ENCODE data around the gene WDR19.

WDR19 gene

DNA sequence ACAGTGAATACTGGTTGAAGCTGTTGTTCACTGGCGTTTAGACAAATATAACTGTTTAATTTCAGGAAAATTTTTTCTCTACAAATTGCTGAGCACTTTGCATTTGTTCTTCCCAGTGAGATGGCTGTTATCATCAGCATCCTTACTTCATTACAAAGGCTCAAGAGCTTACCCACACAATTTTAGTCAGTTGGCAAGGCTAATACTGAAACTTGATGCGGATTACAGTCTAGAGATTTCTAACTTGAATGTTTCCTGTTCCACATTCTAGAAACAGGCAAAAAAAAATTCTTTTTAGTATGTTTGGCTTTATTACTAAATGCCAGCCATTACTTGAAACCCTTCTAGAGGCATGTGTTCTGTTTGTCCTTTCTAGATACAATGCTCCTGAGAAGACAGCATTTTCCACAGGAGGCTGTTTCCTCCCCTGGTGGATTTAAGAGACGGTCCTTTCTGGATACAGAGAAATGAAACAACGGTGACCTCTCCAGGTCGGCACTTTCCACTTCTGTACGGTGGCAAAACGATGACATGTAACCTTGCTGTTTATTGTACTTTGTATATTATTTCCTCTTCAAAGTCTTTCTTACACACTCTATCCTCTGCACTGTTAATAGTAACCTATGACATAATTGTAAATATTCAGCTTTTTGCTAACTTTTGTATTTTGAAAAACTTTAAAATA, 102.9 kb downstream of the WDR19 start:
- Histone ChIP-seq H3K36me3 (replicated peaks in 1 of 2; ENCODE audit: control insufficient read depth in 2 of 2, insufficient read depth in 2 of 2, low read length in 2 of 2) (peaks cover 23 to 78% of the 10 kb centered on the region in 2 donors), H2BK120ac (ENCODE audit: low read depth, low read length) (no peak overlapping the region), H3K4me2 (ENCODE audit: insufficient read depth, low read length, poor library complexity, severe bottlenecking) (no peak overlapping the region), H2BK15ac (ENCODE audit: low read length) (no peak overlapping the region), H3K23ac (ENCODE audit: low read depth, low read length, poor library complexity) (no peak overlapping the region), H3K4me3 (ENCODE audit: low read length in 2 of 2) (no peak overlapping the region), H3K9me3 (replicated peaks in 1 of 2; ENCODE audit: control insufficient read depth in 2 of 2, insufficient read depth in 1 of 2, low read depth in 1 of 2, low read length in 2 of 2) (no peaks in the 10 kb centered on the region), H2AFZ (ENCODE audit: low read length) (no peak overlapping the region), H2BK12ac (ENCODE audit: low read length) (no peak overlapping the region), H3K79me1 (ENCODE audit: low read depth, low read length) (peaks cover 2% of the 10 kb centered on the region), H3K27me3 (ENCODE audit: control insufficient read depth in 3 of 3, insufficient read depth in 3 of 3, low read depth in 1 of 3, low read length in 3 of 3) (no peaks in the 10 kb centered on the region), H3K4me1 (ENCODE audit: control insufficient read depth in 2 of 2, insufficient read depth in 1 of 2, low read depth in 1 of 2, low read length in 2 of 2) (no peaks in the 10 kb centered on the region), H2BK5ac (ENCODE audit: low read length) (no peak overlapping the region), H3K18ac (ENCODE audit: low read length) (no peak overlapping the region), H3K27ac (replicated peaks; ENCODE audit: low read length) (no peak overlapping the region), H2AK5ac (ENCODE audit: low read depth, low read length) (no peak overlapping the region), H4K91ac (ENCODE audit: low read depth, low read length, poor library complexity) (no peak overlapping the region), H3K14ac (ENCODE audit: low read length) (no peak overlapping the region), H4K8ac (ENCODE audit: low read depth, low read length) (no peak overlapping the region), H3K9ac (ENCODE audit: low read depth, low read length, poor library complexity) (no peak overlapping the region), H3K4ac (ENCODE audit: low read length) (no peak overlapping the region)
- DNase-seq (ENCODE audit: low spot score): no peak
- no CpG with 5 or more reads among the region's 7 CpGs for WGBS, 2 donors (ENCODE audit: extremely low coverage in 2 of 2, insufficient read length in 2 of 2, insufficient replicate concordance in 1 of 2)

DNA sequence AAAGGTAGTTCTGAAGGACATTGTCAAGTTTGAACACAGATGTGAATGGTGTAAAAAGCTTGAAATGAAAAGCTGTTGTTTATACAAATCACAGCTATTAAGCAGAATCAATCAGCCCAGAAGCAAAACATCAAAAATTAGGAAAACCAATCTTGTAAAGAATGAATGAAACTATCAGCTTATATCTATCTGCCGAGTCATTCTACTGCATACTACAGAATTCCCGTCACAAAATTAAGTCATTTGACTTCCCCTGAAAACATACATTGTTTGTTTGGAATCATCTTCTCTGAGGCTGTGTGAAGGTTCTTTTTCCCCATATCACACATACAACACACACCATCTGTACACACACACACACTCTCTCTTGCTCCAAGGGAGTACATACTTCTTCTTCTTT, 103.5 kb downstream of the WDR19 start:
- Histone ChIP-seq H3K18ac (ENCODE audit: low read length) (no peak overlapping the region), H3K36me3 (replicated peaks in 1 of 2; ENCODE audit: control insufficient read depth in 2 of 2, insufficient read depth in 2 of 2, low read length in 2 of 2) (peaks cover 20 to 78% of the 10 kb centered on the region in 2 donors), H3K27ac (replicated peaks; ENCODE audit: low read length) (no peak overlapping the region), H3K79me1 (ENCODE audit: low read depth, low read length) (no peaks in the 10 kb centered on the region), H2AFZ (ENCODE audit: low read length) (no peak overlapping the region), H2BK5ac (ENCODE audit: low read length) (no peak overlapping the region), H4K8ac (ENCODE audit: low read depth, low read length) (no peak overlapping the region), H3K4me1 (ENCODE audit: control insufficient read depth in 2 of 2, insufficient read depth in 1 of 2, low read depth in 1 of 2, low read length in 2 of 2) (no peaks in the 10 kb centered on the region), H2BK12ac (ENCODE audit: low read length) (no peak overlapping the region), H3K9me3 (replicated peaks in 1 of 2; ENCODE audit: control insufficient read depth in 2 of 2, insufficient read depth in 1 of 2, low read depth in 1 of 2, low read length in 2 of 2) (no peaks in the 10 kb centered on the region), H3K14ac (ENCODE audit: low read length) (no peak overlapping the region), H4K91ac (ENCODE audit: low read depth, low read length, poor library complexity) (no peak overlapping the region), H3K23ac (ENCODE audit: low read depth, low read length, poor library complexity) (no peak overlapping the region), H3K27me3 (ENCODE audit: control insufficient read depth in 3 of 3, insufficient read depth in 3 of 3, low read depth in 1 of 3, low read length in 3 of 3) (no peaks in the 10 kb centered on the region), H3K4me2 (ENCODE audit: insufficient read depth, low read length, poor library complexity, severe bottlenecking) (no peak overlapping the region), H3K4me3 (ENCODE audit: low read length in 2 of 2) (no peak overlapping the region), H3K4ac (ENCODE audit: low read length) (no peak overlapping the region), H2BK15ac (ENCODE audit: low read length) (no peak overlapping the region), H2BK120ac (ENCODE audit: low read depth, low read length) (no peak overlapping the region), H2AK5ac (ENCODE audit: low read depth, low read length) (no peak overlapping the region), H3K9ac (ENCODE audit: low read depth, low read length, poor library complexity) (no peak overlapping the region)
- no peak for DNase-seq (ENCODE audit: low spot score)
- WGBS, 2 donors (ENCODE audit: extremely low coverage in 2 of 2, insufficient read length in 2 of 2, insufficient replicate concordance in 1 of 2): no CpG with 5 or more reads among the region's 2 CpGs

DNA sequence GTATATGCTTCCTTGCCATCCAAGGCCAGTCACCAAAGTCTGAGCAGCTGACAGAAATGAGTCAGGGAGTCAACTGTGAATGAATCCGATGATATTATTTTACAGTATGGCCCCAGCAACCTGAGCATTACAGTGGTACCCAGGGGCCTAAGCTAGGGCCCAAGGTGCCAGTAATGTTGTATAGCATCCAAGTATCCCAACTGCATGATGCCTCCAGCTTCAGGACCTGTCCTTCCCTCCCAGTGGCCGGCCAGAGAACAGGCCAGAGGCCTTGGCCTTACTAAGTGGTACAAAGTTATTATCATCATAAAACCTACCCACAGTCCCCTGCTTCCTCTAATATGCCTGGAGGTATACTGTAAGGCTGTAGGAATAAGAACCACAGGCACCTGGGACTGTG, 103.9 kb downstream of the WDR19 start:
- Histone ChIP-seq H2BK15ac (ENCODE audit: low read length) (no peak overlapping the region), H3K9me3 (replicated peaks in 1 of 2; ENCODE audit: control insufficient read depth in 2 of 2, insufficient read depth in 1 of 2, low read depth in 1 of 2, low read length in 2 of 2) (no peaks in the 10 kb centered on the region), H3K4me1 (ENCODE audit: control insufficient read depth in 2 of 2, insufficient read depth in 1 of 2, low read depth in 1 of 2, low read length in 2 of 2) (no peaks in the 10 kb centered on the region), H2AFZ (ENCODE audit: low read length) (no peak overlapping the region), H3K27me3 (ENCODE audit: control insufficient read depth in 3 of 3, insufficient read depth in 3 of 3, low read depth in 1 of 3, low read length in 3 of 3) (no peaks in the 10 kb centered on the region), H2BK12ac (ENCODE audit: low read length) (no peak overlapping the region), H2BK120ac (ENCODE audit: low read depth, low read length) (no peak overlapping the region), H3K4ac (ENCODE audit: low read length) (no peak overlapping the region), H4K8ac (ENCODE audit: low read depth, low read length) (no peak overlapping the region), H3K18ac (ENCODE audit: low read length) (no peak overlapping the region), H3K27ac (replicated peaks; ENCODE audit: low read length) (no peak overlapping the region), H3K36me3 (replicated peaks in 1 of 2; ENCODE audit: control insufficient read depth in 2 of 2, insufficient read depth in 2 of 2, low read length in 2 of 2) (peaks cover 20 to 83% of the 10 kb centered on the region in 2 donors), H3K4me2 (ENCODE audit: insufficient read depth, low read length, poor library complexity, severe bottlenecking) (no peak overlapping the region), H3K9ac (ENCODE audit: low read depth, low read length, poor library complexity) (no peak overlapping the region), H3K23ac (ENCODE audit: low read depth, low read length, poor library complexity) (no peak overlapping the region), H2AK5ac (ENCODE audit: low read depth, low read length) (no peak overlapping the region), H4K91ac (ENCODE audit: low read depth, low read length, poor library complexity) (no peak overlapping the region), H3K4me3 (ENCODE audit: low read length in 2 of 2) (no peak overlapping the region), H2BK5ac (ENCODE audit: low read length) (peak overlapping the region; percentile 22), H3K79me1 (ENCODE audit: low read depth, low read length) (no peaks in the 10 kb centered on the region), H3K14ac (ENCODE audit: low read length) (no peak overlapping the region)
- DNase-seq (ENCODE audit: low spot score): no peak
- WGBS, 2 donors (ENCODE audit: extremely low coverage in 2 of 2, insufficient read length in 2 of 2, insufficient replicate concordance in 1 of 2): no CpG with 5 or more reads among the region's 2 CpGs

DNA sequence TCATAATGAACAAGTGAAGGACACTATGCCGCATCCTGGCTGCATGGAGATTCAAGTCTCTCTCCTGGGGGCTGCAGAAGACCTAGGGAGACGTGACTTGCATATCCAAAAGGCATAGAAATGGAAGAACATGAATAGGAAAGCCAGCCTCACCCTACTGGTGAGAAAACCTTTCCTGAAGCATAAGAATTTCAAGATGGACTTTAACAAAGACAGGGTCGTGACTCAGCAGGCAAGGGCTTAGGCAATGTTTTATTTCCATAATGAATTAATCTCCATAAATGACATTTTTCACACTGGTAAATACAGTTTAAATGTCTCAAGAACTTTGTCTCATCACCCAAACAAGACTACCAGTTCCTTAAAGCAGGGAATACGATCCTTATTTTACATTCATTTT, 104.9 kb downstream of the WDR19 start:
- H3K4me1 ChIP-seq (ENCODE audit: control insufficient read depth in 2 of 2, insufficient read depth in 1 of 2, low read depth in 1 of 2, low read length in 2 of 2): no peaks in the 10 kb centered on the region
- H2AFZ ChIP-seq (ENCODE audit: low read length): no peak overlapping the region
- H3K4me3 ChIP-seq (ENCODE audit: low read length in 2 of 2): no peak overlapping the region
- no peak overlapping the region for H2BK5ac ChIP-seq (ENCODE audit: low read length)
- no peak overlapping the region for H2BK15ac ChIP-seq (ENCODE audit: low read length)
- H3K9me3 ChIP-seq (replicated peaks in 1 of 2; ENCODE audit: control insufficient read depth in 2 of 2, insufficient read depth in 1 of 2, low read depth in 1 of 2, low read length in 2 of 2): no peaks in the 10 kb centered on the region
- no peak overlapping the region for H4K8ac ChIP-seq (ENCODE audit: low read depth, low read length)
- peaks cover 24 to 92% of the 10 kb centered on the region in 2 donors for H3K36me3 ChIP-seq (replicated peaks in 1 of 2; ENCODE audit: control insufficient read depth in 2 of 2, insufficient read depth in 2 of 2, low read length in 2 of 2)
- H3K4me2 ChIP-seq (ENCODE audit: insufficient read depth, low read length, poor library complexity, severe bottlenecking): no peak overlapping the region
- H3K27ac ChIP-seq (replicated peaks; ENCODE audit: low read length): no peak overlapping the region
- no peak overlapping the region for H3K4ac ChIP-seq (ENCODE audit: low read length)
- no peak overlapping the region for H3K18ac ChIP-seq (ENCODE audit: low read length)
- H2BK120ac ChIP-seq (ENCODE audit: low read depth, low read length): no peak overlapping the region
- no peak for DNase-seq (ENCODE audit: low spot score)
- H3K14ac ChIP-seq (ENCODE audit: low read length): no peak overlapping the region
- H3K23ac ChIP-seq (ENCODE audit: low read depth, low read length, poor library complexity): no peak overlapping the region
- WGBS, 2 donors (ENCODE audit: extremely low coverage in 2 of 2, insufficient read length in 2 of 2, insufficient replicate concordance in 1 of 2): no CpG with 5 or more reads among the region's 4 CpGs
- H3K27me3 ChIP-seq (ENCODE audit: control insufficient read depth in 3 of 3, insufficient read depth in 3 of 3, low read depth in 1 of 3, low read length in 3 of 3): no peaks in the 10 kb centered on the region
- no peak overlapping the region for H3K9ac ChIP-seq (ENCODE audit: low read depth, low read length, poor library complexity)
- H2AK5ac ChIP-seq (ENCODE audit: low read depth, low read length): no peak overlapping the region
- no peak overlapping the region for H4K91ac ChIP-seq (ENCODE audit: low read depth, low read length, poor library complexity)
- no peak overlapping the region for H2BK12ac ChIP-seq (ENCODE audit: low read length)
- no peaks in the 10 kb centered on the region for H3K79me1 ChIP-seq (ENCODE audit: low read depth, low read length)

Measured in neuronal stem cell (in vitro differentiated cells).